ENCODE measurements around the gene CD55. TPM values are rescaled to one million over a fixed set of nuclear protein-coding genes. Genes with fewer than 3 reads are reported as not detected.
A peak's percentile ranks its signal among the peaks of the same experiment; 100 is the strongest.

Gene CD55
- total RNA-seq, 2 experiments from 2014 or later = 100 to 102 TPM

- Mint-ChIP-seq H3K9me3 (no peaks in the 10 kb centered on the region), H3K36me3 (ENCODE audit: low read depth) (peaks cover 27% of the 10 kb centered on the region)
- peak; percentile 45 for DNase-seq
Measured at GRCh38 chr1:207362962-207363860, 41.7 kb downstream of the CD55 start.

GRCh38 chr1:207363871-207364270, 42.4 kb downstream of the CD55 start:
- Mint-ChIP-seq H3K36me3 (ENCODE audit: low read depth) (peaks cover 26% of the 10 kb centered on the region), H3K4me3 (no peak overlapping the region), H3K27me3 (no peaks in the 10 kb centered on the region), H3K9me3 (no peaks in the 10 kb centered on the region), H3K27ac (no peak overlapping the region), H3K4me1 (ENCODE audit: low read depth) (peaks cover 6% of the 10 kb centered on the region)
- ATAC-seq = no peak
- POLR2A ChIA-PET = interaction anchor here (1.2 to 3.8 kb wide), 5 partner anchors 10 to 49 kb away, joined by 3 to 25 read pairs (median 7); partner anchors contain the start of gene CD55
- CTCF ChIA-PET = interaction anchor here (1.2 to 1.8 kb wide), 3 partner anchors 23 to 136 kb away, joined by 4 to 9 read pairs (median 4); no protein-coding TSS in a partner anchor
- intact Hi-C loops (cut with micrococcal nuclease) = loop anchor here (5.0 kb wide), 1 partner anchor 42 kb away; the partner anchor contains the start of gene CD55
- no peak for DNase-seq
- TF ChIP-seq, protein P1, sequence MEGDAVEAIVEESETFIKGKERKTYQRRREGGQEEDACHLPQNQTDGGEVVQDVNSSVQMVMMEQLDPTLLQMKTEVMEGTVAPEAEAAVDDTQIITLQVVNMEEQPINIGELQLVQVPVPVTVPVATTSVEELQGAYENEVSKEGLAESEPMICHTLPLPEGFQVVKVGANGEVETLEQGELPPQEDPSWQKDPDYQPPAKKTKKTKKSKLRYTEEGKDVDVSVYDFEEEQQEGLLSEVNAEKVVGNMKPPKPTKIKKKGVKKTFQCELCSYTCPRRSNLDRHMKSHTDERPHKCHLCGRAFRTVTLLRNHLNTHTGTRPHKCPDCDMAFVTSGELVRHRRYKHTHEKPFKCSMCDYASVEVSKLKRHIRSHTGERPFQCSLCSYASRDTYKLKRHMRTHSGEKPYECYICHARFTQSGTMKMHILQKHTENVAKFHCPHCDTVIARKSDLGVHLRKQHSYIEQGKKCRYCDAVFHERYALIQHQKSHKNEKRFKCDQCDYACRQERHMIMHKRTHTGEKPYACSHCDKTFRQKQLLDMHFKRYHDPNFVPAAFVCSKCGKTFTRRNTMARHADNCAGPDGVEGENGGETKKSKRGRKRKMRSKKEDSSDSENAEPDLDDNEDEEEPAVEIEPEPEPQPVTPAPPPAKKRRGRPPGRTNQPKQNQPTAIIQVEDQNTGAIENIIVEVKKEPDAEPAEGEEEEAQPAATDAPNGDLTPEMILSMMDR (IDR thresholded peaks at IDR 0.05) = no peak

More at GRCh38 chr1:207362962-207363860, 41.7 kb downstream of the CD55 start:
- intact Hi-C loops (cut with micrococcal nuclease) = loop anchor here (5.0 kb wide), 1 partner anchor 41 kb away; the partner anchor contains the start of gene CD55
- Mint-ChIP-seq H3K4me1 (ENCODE audit: low read depth) (peaks cover 8% of the 10 kb centered on the region), H3K27me3 (no peaks in the 10 kb centered on the region), H3K4me3 (no peak overlapping the region), H3K27ac (no peak overlapping the region)
- TF ChIP-seq, protein P1 (IDR thresholded peaks at IDR 0.05) = no peak
- CTCF ChIA-PET = interaction anchor here (0.7 to 1.8 kb wide), 4 partner anchors 11 to 137 kb away, joined by 4 to 9 read pairs (median 4); no protein-coding TSS in a partner anchor
- peak; percentile 87 for ATAC-seq
- POLR2A ChIA-PET = interaction anchor here (1.2 to 3.8 kb wide), 4 partner anchors 10 to 49 kb away, joined by 3 to 25 read pairs (median 9); partner anchors contain the start of gene CD55

GRCh38 chr1:207364614-207365013, 43.1 kb downstream of the CD55 start:
- intact Hi-C loops (cut with micrococcal nuclease) = loop anchor here (5.0 kb wide), 1 partner anchor 42 kb away; the partner anchor contains the start of gene CD55
- TF ChIP-seq, protein P1 (IDR thresholded peaks at IDR 0.05) = no peak
- no peaks in the 10 kb centered on the region for H3K27me3 Mint-ChIP-seq
- no peaks in the 10 kb centered on the region for H3K9me3 Mint-ChIP-seq
- DNase-seq (no peak), ATAC-seq (no peak)
- POLR2A ChIA-PET = interaction anchor here (0.7 to 1.3 kb wide), 4 partner anchors 11 to 575 kb away, joined by 3 to 6 read pairs (median 5); partner anchors contain the start of gene CD55
- H3K27ac Mint-ChIP-seq = no peak overlapping the region
- H3K4me3 Mint-ChIP-seq = no peak overlapping the region
- peaks cover 6% of the 10 kb centered on the region for H3K4me1 Mint-ChIP-seq (ENCODE audit: low read depth)
- CTCF ChIA-PET = no interaction called here
- H3K36me3 Mint-ChIP-seq (ENCODE audit: low read depth) = peaks cover 20% of the 10 kb centered on the region

- TF ChIP-seq, protein P1 (IDR thresholded peaks at IDR 0.05) = no peak
- Mint-ChIP-seq H3K9me3 (no peaks in the 10 kb centered on the region), H3K27me3 (no peaks in the 10 kb centered on the region), H3K4me3 (no peak overlapping the region), H3K27ac (no peak overlapping the region), H3K36me3 (ENCODE audit: low read depth) (peaks cover 17% of the 10 kb centered on the region), H3K4me1 (ENCODE audit: low read depth) (peaks cover 6% of the 10 kb centered on the region)
- ChIA-PET POLR2A (interaction anchor here (0.7 to 1.3 kb wide), 4 partner anchors 10 to 575 kb away, joined by 3 to 6 read pairs (median 5); partner anchors contain the start of gene CD55), CTCF (no interaction called here)
- ATAC-seq = no peak
- DNase-seq = no peak
- intact Hi-C loops (cut with micrococcal nuclease) = no loop called here
Measured at GRCh38 chr1:207365063-207365462, 43.6 kb downstream of the CD55 start.

Data from activated CD8-positive, alpha-beta T cell treated with anti-CD3 and anti-CD28 coated beads for 36 hours (primary cell).